Neural progenitor cell (in vitro differentiated cells): ENCODE data around the gene NUDT22. TPM values are rescaled to one million over a fixed set of nuclear protein-coding genes. Genes with fewer than 3 reads are reported as not detected.
"Not testable (repeated sequence)": the region's sequence is repeated elsewhere in the genome, so short reads cannot be mapped to it uniquely, and the experiment has no call there.

Source experiments
- DNase-seq: peaks from one replicate; pipeline ENCODE4 v3.0.0-alpha.2; 2016; ENCODE audit warnings: low spot score
- H2AFZ ChIP-seq: fragments of 200-600 bp; sonication (generic); replicated peaks from 2 replicates; pipeline ENCODE4 v1.6.1; 2016; ENCODE audit warnings: antibody characterized with exemption
- H3F3A ChIP-seq: fragments of 200-600 bp; sonication (generic); 2 replicates; pipeline ENCODE4 v1.6.1; 2016; ENCODE audit warnings: antibody characterized with exemption, low read depth
- H3K27ac ChIP-seq: fragments of 200-600 bp; sonication (generic); 2 replicates; pipeline ENCODE4 v1.5.1; 2016; ENCODE audit warnings: mild to moderate bottlenecking
- H3K27me3 ChIP-seq: fragments of 200-600 bp; sonication (generic); 2 replicates; pipeline ENCODE4 v1.6.1; 2016; ENCODE audit warnings: mild to moderate bottlenecking, moderate library complexity
- H3K36me3 ChIP-seq: fragments of 200-600 bp; sonication (generic); 2 replicates; pipeline ENCODE4 v1.5.1; 2016
- H3K4me1 ChIP-seq: fragments of 200-600 bp; sonication (generic); 2 replicates; pipeline ENCODE4 v1.6.1; 2016; ENCODE audit warnings: mixed run types
- H3K4me2 ChIP-seq: fragments of 200-600 bp; sonication (generic); 2 replicates; pipeline ENCODE4 v1.6.1; 2016
- H3K4me3 ChIP-seq: fragments of 200-600 bp; sonication (generic); 2 replicates; pipeline ENCODE4 v1.5.1; 2016
- H3K79me2 ChIP-seq: fragments of 200-600 bp; sonication (generic); 2 replicates; pipeline ENCODE4 v1.6.1; 2016; ENCODE audit warnings: low read depth
- H3K9ac ChIP-seq: fragments of 200-600 bp; sonication (generic); 2 replicates; pipeline ENCODE4 v1.6.1; 2016
- H3K9me3 ChIP-seq: fragments of 200-600 bp; sonication (generic); 2 replicates; pipeline ENCODE4 v1.5.1; 2016; ENCODE audit warnings: low read depth
- H4K20me1 ChIP-seq: fragments of 200-600 bp; sonication (generic); 2 replicates; pipeline ENCODE4 v1.6.1; 2016; ENCODE audit warnings: low read depth
- H3K27ac Mint-ChIP-seq: 3 replicates; pipeline ENCODE4 v1.8.0; 2021; ENCODE audit warnings: mixed read lengths
- H3K27me3 Mint-ChIP-seq: 2 replicates; pipeline ENCODE4 v1.8.0; 2022; ENCODE audit warnings: low read depth, mild to moderate bottlenecking, inconsistent platforms, moderate library complexity, mixed read lengths; ENCODE audit not compliant: insufficient read depth
- H3K36me3 Mint-ChIP-seq: 3 replicates; pipeline ENCODE4 v1.8.0; 2021; ENCODE audit warnings: mixed read lengths
- H3K4me1 Mint-ChIP-seq: 3 replicates; pipeline ENCODE4 v1.8.0; 2021; ENCODE audit warnings: mixed read lengths
- H3K4me3 Mint-ChIP-seq: 3 replicates; pipeline ENCODE4 v1.8.0; 2021; ENCODE audit warnings: mild to moderate bottlenecking, moderate library complexity, mixed read lengths
- H3K9me3 Mint-ChIP-seq: 3 replicates; pipeline ENCODE4 v1.8.0; 2020; ENCODE audit warnings: mixed read lengths
- EZH2 ChIP-seq: fragments of 200-600 bp; sonication (generic); IDR thresholded peaks from 2 replicates; pipeline ENCODE4 v1.6.1; 2017; ENCODE audit warnings: antibody characterized with exemption, mild to moderate bottlenecking, moderate library complexity
- EZH2phosphoT487 ChIP-seq: fragments of 200-600 bp; sonication (generic); IDR thresholded peaks from 2 replicates; pipeline ENCODE4 v1.6.1; 2017; ENCODE audit warnings: antibody characterized with exemption
- total RNA-seq: library from RNA; depleted of rRNA; stranded (reverse); fragments of >200 nt; gene quantifications from 2 replicates; pipeline ENCODE4 v1.2.3, GENCODE V29; 2015; ENCODE audit warnings: low replicate concordance
- TF ChIP-seq, protein P1 (sequence below): fragments of 200-600 bp; sonication (generic); IDR thresholded peaks from 2 replicates; pipeline ENCODE4 v1.5.1; 2017; ENCODE audit warnings: antibody characterized with exemption, mild to moderate bottlenecking

The NUDT22 gene
- total RNA-seq, 1 donor from 2014 or later = 23.5 TPM

DNA sequence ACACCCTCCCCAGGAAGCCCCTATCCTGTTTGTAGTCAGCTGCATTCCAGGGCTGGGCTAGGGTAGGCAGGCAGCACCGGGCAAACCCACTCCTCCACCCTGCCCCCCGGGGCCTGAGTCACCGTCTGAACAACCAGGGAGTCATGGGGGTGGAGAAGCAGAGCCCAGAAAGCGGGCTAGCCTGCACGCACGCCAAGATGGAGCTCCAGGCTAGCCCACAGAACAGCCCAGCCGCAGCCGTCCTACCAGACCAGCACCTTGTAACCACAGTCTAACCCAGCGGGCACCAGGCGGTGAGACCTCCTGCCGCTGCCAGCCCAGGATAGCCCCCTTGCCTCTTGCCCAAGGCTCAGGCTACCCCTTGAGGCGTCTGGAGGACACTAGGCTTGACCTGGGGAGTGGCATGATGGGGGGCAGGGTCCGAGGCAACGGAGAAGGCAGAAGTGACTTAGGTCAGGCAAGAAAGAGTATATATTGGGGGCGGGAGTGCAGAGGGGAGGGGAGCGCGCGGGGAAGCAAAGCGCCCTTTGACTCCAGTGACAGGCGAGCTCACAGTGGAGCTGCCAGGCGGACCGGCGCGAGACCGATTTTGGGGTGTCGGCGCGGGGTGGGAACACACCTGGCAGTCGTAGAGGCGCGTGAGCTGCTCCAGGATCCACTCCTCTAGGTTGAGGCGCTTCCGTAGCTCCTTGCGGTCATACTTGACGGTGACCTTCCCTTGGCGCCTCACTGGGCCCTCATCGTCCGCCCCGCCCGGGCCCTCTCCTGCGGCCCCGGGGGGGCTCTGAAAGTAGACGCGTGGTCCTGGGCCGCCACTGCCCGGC is 19.9 kb downstream of the NUDT22 start:
- Histone ChIP-seq H3K9me3 (no peaks in the 10 kb centered on the region), H2AFZ (no peak overlapping the region), H3K4me3 (peak overlapping the region; percentile 65), H3K4me1 (peaks cover 33% of the 10 kb centered on the region), H3F3A (peaks cover 49% of the 10 kb centered on the region), H3K9ac (no peak overlapping the region), H3K4me2 (peak overlapping the region; percentile 82), H4K20me1 (peaks cover 22% of the 10 kb centered on the region), H3K36me3 (no peaks in the 10 kb centered on the region), H3K27me3 (peaks cover 6% of the 10 kb centered on the region), H3K27ac (no peak overlapping the region), H3K79me2 (peaks cover 25% of the 10 kb centered on the region)
- H3K27ac Mint-ChIP-seq = peak overlapping the region; percentile 46
- peaks cover 45% of the 10 kb centered on the region for H3K4me1 Mint-ChIP-seq
- no peaks in the 10 kb centered on the region for H3K9me3 Mint-ChIP-seq
- DNase-seq = peak; percentile 44
- H3K4me3 Mint-ChIP-seq = peak overlapping the region; percentile 89
- H3K27me3 Mint-ChIP-seq = peaks cover 9% of the 10 kb centered on the region
- peaks cover 2% of the 10 kb centered on the region for H3K36me3 Mint-ChIP-seq
- TF ChIP-seq, protein P1, sequence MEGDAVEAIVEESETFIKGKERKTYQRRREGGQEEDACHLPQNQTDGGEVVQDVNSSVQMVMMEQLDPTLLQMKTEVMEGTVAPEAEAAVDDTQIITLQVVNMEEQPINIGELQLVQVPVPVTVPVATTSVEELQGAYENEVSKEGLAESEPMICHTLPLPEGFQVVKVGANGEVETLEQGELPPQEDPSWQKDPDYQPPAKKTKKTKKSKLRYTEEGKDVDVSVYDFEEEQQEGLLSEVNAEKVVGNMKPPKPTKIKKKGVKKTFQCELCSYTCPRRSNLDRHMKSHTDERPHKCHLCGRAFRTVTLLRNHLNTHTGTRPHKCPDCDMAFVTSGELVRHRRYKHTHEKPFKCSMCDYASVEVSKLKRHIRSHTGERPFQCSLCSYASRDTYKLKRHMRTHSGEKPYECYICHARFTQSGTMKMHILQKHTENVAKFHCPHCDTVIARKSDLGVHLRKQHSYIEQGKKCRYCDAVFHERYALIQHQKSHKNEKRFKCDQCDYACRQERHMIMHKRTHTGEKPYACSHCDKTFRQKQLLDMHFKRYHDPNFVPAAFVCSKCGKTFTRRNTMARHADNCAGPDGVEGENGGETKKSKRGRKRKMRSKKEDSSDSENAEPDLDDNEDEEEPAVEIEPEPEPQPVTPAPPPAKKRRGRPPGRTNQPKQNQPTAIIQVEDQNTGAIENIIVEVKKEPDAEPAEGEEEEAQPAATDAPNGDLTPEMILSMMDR = no peak
- no peak for TF ChIP-seq EZH2
- TF ChIP-seq EZH2phosphoT487 = no peak

DNA sequence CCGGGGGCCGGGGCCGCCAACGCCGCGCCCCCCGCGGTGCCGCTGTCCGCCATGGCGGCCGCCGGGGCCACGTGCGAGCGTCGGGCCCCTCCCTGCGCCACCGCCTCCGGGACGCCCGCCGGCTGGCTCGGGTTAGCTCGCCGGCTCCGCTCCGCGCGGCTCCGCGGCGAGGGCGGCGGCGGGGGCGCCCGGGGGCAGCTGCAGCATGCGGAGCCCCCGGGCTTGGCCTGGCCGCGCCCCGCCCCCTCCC is 20.5 kb downstream of the NUDT22 start:
- H3K9ac ChIP-seq, H3K27me3 ChIP-seq, H3K36me3 Mint-ChIP-seq, H3K27me3 Mint-ChIP-seq, H3K9me3 ChIP-seq, DNase-seq, H3K36me3 ChIP-seq, H3K27ac ChIP-seq, H3K27ac Mint-ChIP-seq, H3K9me3 Mint-ChIP-seq, H2AFZ ChIP-seq: not testable (repeated sequence)
- peaks cover 22% of the 10 kb centered on the region for H4K20me1 ChIP-seq
- Mint-ChIP-seq H3K4me1 (peaks cover 45% of the 10 kb centered on the region), H3K4me3 (peak overlapping the region; percentile 94)
- H3K4me1 ChIP-seq = peaks cover 34% of the 10 kb centered on the region
- peaks cover 26% of the 10 kb centered on the region for H3K79me2 ChIP-seq
- peaks cover 50% of the 10 kb centered on the region for H3F3A ChIP-seq
- peak overlapping the region; percentile 82 for H3K4me2 ChIP-seq
- peak overlapping the region; percentile 65 for H3K4me3 ChIP-seq

DNA sequence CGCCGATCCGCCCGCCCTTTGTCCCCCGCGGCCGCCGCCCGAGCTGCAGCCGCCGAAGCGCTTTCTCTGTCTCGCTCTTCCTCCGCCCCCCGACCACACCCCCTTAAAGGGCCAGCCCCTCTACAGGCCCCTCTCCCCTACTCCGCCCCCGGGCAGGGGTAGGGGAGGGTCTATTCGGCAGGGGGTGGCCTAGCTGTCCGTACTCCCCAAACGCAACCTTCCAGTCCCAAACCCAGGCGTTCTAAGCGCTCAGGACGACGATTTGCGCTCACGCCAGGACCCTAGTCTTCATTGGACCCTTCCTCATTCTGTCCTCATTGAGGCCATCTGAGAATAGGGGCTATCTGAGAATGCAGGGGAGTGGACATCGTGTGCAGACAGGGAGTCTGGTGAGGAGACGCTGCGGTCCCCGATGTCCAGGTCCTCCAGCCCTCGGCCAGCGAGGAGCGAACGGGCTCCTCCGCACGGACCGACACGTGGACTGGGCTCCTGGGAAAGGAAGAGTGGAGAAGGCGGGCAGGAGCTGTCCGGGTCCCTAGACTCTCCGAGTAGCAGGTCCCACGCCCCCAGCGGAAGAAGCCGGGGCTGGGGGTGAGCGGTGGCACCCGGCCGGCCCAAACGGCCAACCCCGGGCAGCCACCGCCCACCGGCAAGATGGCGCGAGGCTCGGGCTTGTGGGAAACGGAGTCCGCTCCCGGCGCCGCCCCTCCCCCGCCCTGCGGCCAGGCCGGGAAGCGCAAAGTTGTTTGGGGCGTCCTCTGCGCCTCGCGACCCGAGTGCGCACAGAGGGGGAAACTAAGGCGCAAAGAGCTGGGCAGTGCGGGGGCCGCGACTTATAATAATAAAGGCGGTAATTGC is 21.0 kb downstream of the NUDT22 start, which contains the start of gene PPP1R14B:
Gene PPP1R14B, minus strand, starts transcription at position 73 of the 858 bp plus-strand sequence. CDS start 270 bp downstream, outside the sequence.
- Mint-ChIP-seq H3K27me3 (peaks cover 12% of the 10 kb centered on the region), H3K36me3 (peaks cover 2% of the 10 kb centered on the region), H3K4me3 (peak within 1 kb of the TSS; percentile 94), H3K4me1 (peaks cover 48% of the 10 kb centered on the region), H3K9me3 (no peaks in the 10 kb centered on the region), H3K27ac (peak within 1 kb of the TSS; percentile 80)
- Histone ChIP-seq H3K4me2 (peak within 1 kb of the TSS; percentile 88), H3K27me3 (peaks cover 6% of the 10 kb centered on the region), H3K4me1 (peaks cover 36% of the 10 kb centered on the region), H3K9ac (no peak within 1 kb of the TSS), H2AFZ (peak within 1 kb of the TSS; percentile 83), H3F3A (peaks cover 50% of the 10 kb centered on the region), H3K4me3 (peak within 1 kb of the TSS; percentile 71), H3K27ac (peak within 1 kb of the TSS; percentile 59), H3K36me3 (no peaks in the 10 kb centered on the region), H3K79me2 (peaks cover 27% of the 10 kb centered on the region), H3K9me3 (no peaks in the 10 kb centered on the region), H4K20me1 (peaks cover 22% of the 10 kb centered on the region)
- DNase-seq = peak; percentile 95
- peak; percentile 45 for TF ChIP-seq EZH2
- peak; percentile 25 for TF ChIP-seq EZH2phosphoT487
- TF ChIP-seq, protein P1 = peak; percentile 21
